Natural killer cell (primary cell): Measurements from ENCODE around the gene EFS. TPM values are rescaled to one million over a fixed set of nuclear protein-coding genes. Genes with fewer than 3 reads are reported as not detected.

Experiments used
- ATAC-seq, 3 donors: fragments of 150-1000 bp in 2 of 3; fragments of 200-7000 bp in 1 of 3; cut with Tn5 transposase; 1 replicate in 1 of 3; 2 replicates in 2 of 3; pipeline ENCODE4 v1.10.0; 2021; ENCODE audit warnings: mild to moderate bottlenecking in 2 of 3, moderate library complexity in 2 of 3
- DNase-seq, 2 donors: peaks; one replicate each; pipeline versions ENCODE4 v3.0.0 to v3.0.0-alpha.2; 2013 to 2021; ENCODE audit warnings: mixed read lengths in 1 of 2
- H3K27ac ChIP-seq: one replicate; pipeline ENCODE4 v1.5.1; 2013; ENCODE audit warnings: mild to moderate bottlenecking, low read length
- H3K27me3 ChIP-seq: one replicate; pipeline ENCODE4 v1.6.1; 2013; ENCODE audit warnings: low read length; ENCODE audit not compliant: control insufficient read depth, insufficient read depth
- H3K36me3 ChIP-seq: one replicate; pipeline ENCODE4 v1.6.1; 2013; ENCODE audit warnings: low read length; ENCODE audit not compliant: control insufficient read depth, insufficient read depth
- H3K4me1 ChIP-seq: one replicate; pipeline ENCODE4 v1.6.1; 2013; ENCODE audit warnings: low read length; ENCODE audit not compliant: control insufficient read depth, insufficient read depth
- H3K4me3 ChIP-seq: one replicate; pipeline ENCODE4 v1.5.1; 2013; ENCODE audit warnings: low read length
- H3K9me3 ChIP-seq: one replicate; pipeline ENCODE4 v1.6.1; 2013; ENCODE audit warnings: low read length; ENCODE audit not compliant: control insufficient read depth, insufficient read depth
- H3K27ac Mint-ChIP-seq, 2 donors: one replicate each; pipeline ENCODE4 v1.8.0; 2022; ENCODE audit warnings: mild to moderate bottlenecking in 2 of 2, mixed read lengths in 2 of 2, moderate library complexity in 1 of 2
- H3K27me3 Mint-ChIP-seq, 2 donors: one replicate each; pipeline ENCODE4 v1.8.0; 2022; ENCODE audit warnings: low read depth in 2 of 2, mixed read lengths in 2 of 2
- H3K36me3 Mint-ChIP-seq: one replicate; pipeline ENCODE4 v1.8.0; 2022; ENCODE audit warnings: mixed read lengths
- H3K4me1 Mint-ChIP-seq, 2 donors: one replicate each; pipeline ENCODE4 v1.8.0; 2022; ENCODE audit warnings: mixed read lengths in 2 of 2
- H3K4me3 Mint-ChIP-seq: one replicate; pipeline ENCODE4 v1.8.0; 2022; ENCODE audit warnings: mild to moderate bottlenecking, moderate library complexity, mixed read lengths
- H3K9me3 Mint-ChIP-seq, 2 donors: one replicate each; pipeline ENCODE4 v1.8.0; 2022; ENCODE audit warnings: mixed read lengths in 2 of 2
- CTCF ChIP-seq: fragments of 200-600 bp; IDR thresholded peaks from one replicate; pipeline ENCODE4 v1.8.0; 2022; ENCODE audit warnings: antibody characterized with exemption
- WGBS: methylation state at CpG from one replicate; pipeline ENCODE4 v1.1.7; 2013; ENCODE audit warnings: missing lambda C conversion rate; ENCODE audit not compliant: insufficient coverage; 5-methylcytosine and 5-hydroxymethylcytosine counted together
- intact Hi-C: fragments of 100-400 bp; cut with micrococcal nuclease; formaldehyde crosslinking; loops from one replicate; pipeline ENCODE4 v1.14.2; 2022
- total RNA-seq, 4 donors: library from RNA; stranded (reverse); fragments of 120-200 nt in 1 of 4; gene quantifications; one replicate each; pipeline versions ENCODE4 v1.2.3 to v1.2.4, GENCODE V29; 2013 to 2022

The EFS gene
- total RNA-seq, 3 donors from 2014 or later (not counting 1 experiment from before 2014, with no cell fraction given) = not detected

- Histone ChIP-seq H3K27me3 (no peaks in the 10 kb centered on the region), H3K9me3 (no peaks in the 10 kb centered on the region), H3K36me3 (peaks cover 28% of the 10 kb centered on the region), H3K4me3 (peak overlapping the region; percentile 66), H3K4me1 (peaks cover 23% of the 10 kb centered on the region), H3K27ac (peak overlapping the region; percentile 91)
- WGBS = 70% methylated on average over 10 of the region's 10 CpGs
- intact Hi-C loops = loop anchor here (5.0 to 10.0 kb wide), 2 partner anchors 58 to 406 kb away; partner anchors contain the start of gene RBM23
- peaks cover 31 to 35% of the 10 kb centered on the region in 2 donors for H3K4me1 Mint-ChIP-seq
- no peaks in the 10 kb centered on the region for H3K36me3 Mint-ChIP-seq
- H3K27me3 Mint-ChIP-seq = no peaks in the 10 kb centered on the region
- peak overlapping the region; percentile 95 to 96 for H3K27ac Mint-ChIP-seq
- ATAC-seq (no peak), DNase-seq (no peak)
- no peaks in the 10 kb centered on the region for H3K9me3 Mint-ChIP-seq
- TF ChIP-seq CTCF = no peak
- peak overlapping the region; percentile 92 for H3K4me3 Mint-ChIP-seq
These were observed 42.1 kb downstream of the EFS start for GRCh38 chr14:23322568-23323517.

- Mint-ChIP-seq H3K36me3 (no peaks in the 10 kb centered on the region), H3K4me1 (peaks cover 31 to 35% of the 10 kb centered on the region in 2 donors), H3K9me3 (no peaks in the 10 kb centered on the region), H3K27ac (peak overlapping the region; percentile 95 to 96), H3K27me3 (no peaks in the 10 kb centered on the region), H3K4me3 (peak overlapping the region; percentile 92)
- intact Hi-C loops = loop anchor here (1.0 to 10.0 kb wide), 6 partner anchors 21 to 405 kb away; partner anchors contain the start of genes ACIN1, C14orf119, HOMEZ and NGDN
- Histone ChIP-seq H3K27ac (peak overlapping the region; percentile 91), H3K36me3 (peaks cover 28% of the 10 kb centered on the region), H3K9me3 (no peaks in the 10 kb centered on the region), H3K4me3 (peak overlapping the region; percentile 66), H3K4me1 (peaks cover 23% of the 10 kb centered on the region), H3K27me3 (no peaks in the 10 kb centered on the region)
- ATAC-seq = peak in 1 of 3 donors; percentile 1
- TF ChIP-seq CTCF = no peak
- WGBS = under 1% methylated on average over 55 of the region's 64 CpGs
- DNase-seq = peak; percentile 40 to 63
These were observed 43.1 kb downstream of the EFS start for GRCh38 chr14:23321572-23322547.

GRCh38 chr14:23320584-23321571, 44.1 kb downstream of the EFS start, which contains the start of gene PABPN1:
Gene PABPN1 (plus strand): TSS chr14:23321457. CDS start chr14:23321470, 13 bp downstream.
- peak within 1 kb of the TSS; percentile 95 to 96 for H3K27ac Mint-ChIP-seq
- TF ChIP-seq CTCF = no peak
- H3K27me3 Mint-ChIP-seq = no peaks in the 10 kb centered on the region
- WGBS = 2% methylated on average over 63 of the region's 63 CpGs
- peak within 1 kb of the TSS; percentile 92 for H3K4me3 Mint-ChIP-seq
- DNase-seq (peak; percentile 95 to 99), ATAC-seq (peak; percentile 83 to 94 (median 85))
- Histone ChIP-seq H3K4me1 (peaks cover 23% of the 10 kb centered on the region), H3K4me3 (peak within 1 kb of the TSS; percentile 66), H3K9me3 (no peaks in the 10 kb centered on the region), H3K27me3 (no peaks in the 10 kb centered on the region), H3K36me3 (peaks cover 25% of the 10 kb centered on the region), H3K27ac (peak within 1 kb of the TSS; percentile 91)
- no peaks in the 10 kb centered on the region for H3K36me3 Mint-ChIP-seq
- no peaks in the 10 kb centered on the region for H3K9me3 Mint-ChIP-seq
- H3K4me1 Mint-ChIP-seq = peaks cover 31 to 35% of the 10 kb centered on the region in 2 donors
- intact Hi-C loops = loop anchor here (1.0 to 10.0 kb wide), 6 partner anchors 20 to 404 kb away; partner anchors contain the start of genes ACIN1, C14orf119, HOMEZ and NGDN
